ENCODE results near the gene FTCD.

DNA sequence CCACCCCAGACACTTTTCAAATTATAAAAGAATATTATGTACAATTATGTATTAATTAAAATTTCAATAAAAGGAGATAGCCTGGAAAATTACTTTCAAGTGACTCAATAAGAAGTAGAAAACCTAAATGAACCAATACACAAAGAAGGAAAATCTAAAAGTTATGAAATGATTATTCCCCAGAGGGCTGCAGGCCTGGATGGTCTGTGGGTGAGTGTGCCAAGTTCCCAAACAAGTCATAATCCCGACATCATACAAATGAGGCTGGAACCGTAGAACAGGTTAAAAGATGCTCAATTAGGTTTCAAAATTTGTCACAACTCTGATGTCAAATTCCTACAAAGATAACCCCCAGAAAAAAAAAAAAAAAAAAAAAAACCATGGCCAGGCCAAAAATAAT lies 16.2 kb upstream of the FTCD start:
- TF ChIP-seq, protein P1, sequence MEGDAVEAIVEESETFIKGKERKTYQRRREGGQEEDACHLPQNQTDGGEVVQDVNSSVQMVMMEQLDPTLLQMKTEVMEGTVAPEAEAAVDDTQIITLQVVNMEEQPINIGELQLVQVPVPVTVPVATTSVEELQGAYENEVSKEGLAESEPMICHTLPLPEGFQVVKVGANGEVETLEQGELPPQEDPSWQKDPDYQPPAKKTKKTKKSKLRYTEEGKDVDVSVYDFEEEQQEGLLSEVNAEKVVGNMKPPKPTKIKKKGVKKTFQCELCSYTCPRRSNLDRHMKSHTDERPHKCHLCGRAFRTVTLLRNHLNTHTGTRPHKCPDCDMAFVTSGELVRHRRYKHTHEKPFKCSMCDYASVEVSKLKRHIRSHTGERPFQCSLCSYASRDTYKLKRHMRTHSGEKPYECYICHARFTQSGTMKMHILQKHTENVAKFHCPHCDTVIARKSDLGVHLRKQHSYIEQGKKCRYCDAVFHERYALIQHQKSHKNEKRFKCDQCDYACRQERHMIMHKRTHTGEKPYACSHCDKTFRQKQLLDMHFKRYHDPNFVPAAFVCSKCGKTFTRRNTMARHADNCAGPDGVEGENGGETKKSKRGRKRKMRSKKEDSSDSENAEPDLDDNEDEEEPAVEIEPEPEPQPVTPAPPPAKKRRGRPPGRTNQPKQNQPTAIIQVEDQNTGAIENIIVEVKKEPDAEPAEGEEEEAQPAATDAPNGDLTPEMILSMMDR (IDR thresholded peaks at IDR 0.05), result no peak
- TF ChIP-seq EP300 (IDR thresholded peaks at IDR 0.05), result no peak
- TF ChIP-seq POLR2AphosphoS5 (IDR thresholded peaks at IDR 0.05), result no peak
- no peak for TF ChIP-seq POLR2A (IDR thresholded peaks at IDR 0.05)
